Measurements from ENCODE around the gene CHFR.

The CHFR gene

GRCh38 chr12:132783917-132784531 lies 103.4 kb downstream of the CHFR start:
- TF ChIP-seq CTCF (IDR thresholded peaks at IDR 0.05; ENCODE audit: low read depth, low read length): no peak
- no peak for TF ChIP-seq MYC (IDR thresholded peaks at IDR 0.05; ENCODE audit: low read depth, low read length)
- TF ChIP-seq POLR2A (IDR thresholded peaks at IDR 0.05; ENCODE audit: extremely low read depth, insufficient read length): no peak
- no peak for TF ChIP-seq MAX (IDR thresholded peaks at IDR 0.05; ENCODE audit: low read depth, low read length)
- no peak for DNase-seq (ENCODE audit: low read depth)
- no peak overlapping the region for H3K4me3 ChIP-seq (ENCODE audit: low read depth, low read length)
